DMS 273 (cell line): Measurements from ENCODE around the gene TLR2.
"Not testable (repeated sequence)": the region's sequence is repeated elsewhere in the genome, so short reads cannot be mapped to it uniquely, and the experiment has no call there.

Source experiments
- DNase-seq: peaks from one replicate; lab custom pipeline; 2025; ENCODE audit not compliant: unreplicated experiment; lab: John Stamatoyannopoulos, UW

TLR2 gene

DNA sequence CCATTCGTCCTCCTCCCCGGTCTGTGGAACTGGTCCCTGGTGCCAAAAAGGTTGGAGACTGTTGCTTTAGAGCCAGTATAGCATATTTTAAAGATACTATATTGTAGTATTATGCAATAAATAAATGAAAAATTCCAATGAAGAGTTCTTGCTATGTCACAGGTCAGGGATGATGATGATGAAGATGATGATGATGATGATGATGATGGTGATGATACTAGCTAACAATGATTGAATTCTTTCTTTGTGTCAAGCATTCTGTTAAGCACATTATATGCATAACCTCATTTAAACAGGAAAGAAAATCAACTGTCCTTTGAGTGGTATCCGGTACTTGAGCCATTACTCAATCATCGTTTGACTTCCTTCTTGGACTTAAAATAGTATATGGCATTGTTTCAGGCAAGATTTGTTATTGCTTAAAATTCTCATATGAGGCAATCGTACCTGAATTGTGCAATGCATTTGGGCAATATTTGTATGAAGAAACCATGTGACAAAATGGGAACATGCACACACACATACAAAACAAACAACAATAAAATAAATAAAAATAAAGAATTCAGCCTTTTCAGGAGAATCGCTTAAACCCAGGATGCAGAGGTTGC lies 22.8 kb upstream of the TLR2 start:
- no peak for DNase-seq

DNA sequence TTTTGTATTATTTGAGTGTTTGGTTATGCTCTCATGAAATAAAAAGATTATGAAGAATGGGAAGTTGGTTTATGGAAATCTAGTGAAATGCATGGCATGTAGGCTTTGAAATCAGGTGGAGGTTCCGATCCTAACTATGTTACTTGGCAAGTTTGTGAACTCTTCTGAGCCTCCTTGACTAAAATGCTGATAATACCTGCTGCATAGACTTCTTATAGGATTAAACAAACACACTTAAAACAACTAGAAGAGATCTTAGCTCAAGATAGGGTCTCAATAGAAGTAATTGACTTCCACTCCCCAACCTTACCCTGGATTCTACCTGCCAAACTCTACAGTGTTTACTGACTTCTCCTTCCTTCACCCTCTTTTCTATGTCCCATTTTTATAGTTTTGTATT lies 22.2 kb upstream of the TLR2 start:
- DNase-seq = no peak

DNA sequence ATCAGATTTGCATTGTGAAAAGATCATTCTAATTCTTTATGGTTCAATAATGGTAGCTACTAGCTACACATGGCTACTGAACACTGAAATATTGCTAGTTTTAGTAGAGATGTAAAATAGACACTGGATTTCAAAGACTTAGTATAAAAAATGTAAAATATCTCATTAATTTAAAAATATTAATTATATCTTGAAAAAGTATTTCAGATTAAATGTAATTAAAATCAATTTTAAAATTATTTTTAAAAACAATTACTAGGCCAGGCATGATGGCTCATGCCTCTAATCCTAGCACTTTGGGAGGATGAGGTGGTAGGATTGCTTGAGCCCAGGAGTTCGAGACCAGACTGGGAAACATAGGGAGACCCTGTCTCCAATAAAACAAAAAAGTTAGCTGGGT lies 20.4 kb upstream of the TLR2 start:
- no peak for DNase-seq

DNA sequence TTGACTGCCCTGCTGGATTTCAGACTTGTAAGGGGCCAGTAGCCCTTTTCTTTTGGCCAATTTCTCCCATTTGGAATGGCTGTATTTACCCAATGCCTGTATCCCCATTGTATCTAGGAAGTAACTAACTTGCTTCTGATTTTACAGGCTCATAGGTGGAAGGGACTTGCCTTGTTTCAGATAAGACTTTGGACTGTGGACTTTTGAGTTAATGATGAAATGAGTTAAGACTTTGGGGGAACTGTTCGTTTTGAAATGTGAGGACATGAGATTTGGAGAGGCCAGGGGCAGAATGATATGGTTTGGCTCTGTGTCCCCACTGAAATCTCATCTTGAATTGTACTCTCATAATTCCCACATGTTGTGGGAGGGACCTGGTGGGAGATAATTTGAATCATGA lies 17.6 kb upstream of the TLR2 start:
- not testable (repeated sequence) for DNase-seq

- DNase-seq = peak; percentile 34
These were observed 15.4 kb upstream of the TLR2 start for GRCh38 chr4:153668647-153669046.

DNA sequence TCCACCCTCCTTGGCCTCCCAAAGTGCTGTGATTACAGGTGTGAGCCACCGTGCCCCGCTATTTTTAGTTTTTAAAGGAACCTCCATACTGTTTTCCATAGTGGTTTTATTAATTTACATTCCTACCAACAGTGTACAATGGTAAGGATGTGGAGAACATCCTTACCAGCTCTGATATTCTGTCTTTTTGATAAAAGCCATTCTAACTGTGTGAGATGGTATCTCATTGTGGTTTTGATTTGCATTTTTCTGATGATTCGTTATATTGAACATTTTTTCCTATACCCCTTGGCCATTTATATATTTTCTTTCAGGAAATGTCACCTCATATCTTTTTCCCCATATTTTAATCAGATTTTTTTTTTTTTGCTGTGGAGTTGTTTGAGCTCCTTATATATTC lies 14.2 kb upstream of the TLR2 start:
- DNase-seq = no peak

GRCh38 chr4:153676486-153676885 lies 7.6 kb upstream of the TLR2 start:
- no peak for DNase-seq

DNA sequence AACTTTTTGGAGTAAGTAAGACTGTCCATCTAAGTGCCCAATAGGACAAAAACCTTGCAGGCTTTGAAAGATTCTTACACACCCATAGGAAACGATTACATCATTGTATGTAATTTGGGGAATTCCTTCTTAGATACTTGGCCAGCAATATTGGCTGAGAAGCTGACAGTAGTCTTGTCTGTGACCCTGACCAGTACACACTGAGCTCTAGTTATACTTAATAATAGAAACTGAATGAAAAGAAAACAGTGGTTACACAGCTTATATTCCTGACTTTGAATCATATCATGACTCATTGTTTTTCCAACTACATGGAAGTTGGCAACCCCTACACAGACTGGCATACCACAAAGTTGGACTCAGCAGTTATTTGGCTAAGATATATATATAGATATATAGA lies 7.1 kb upstream of the TLR2 start:
- no peak for DNase-seq

DNA sequence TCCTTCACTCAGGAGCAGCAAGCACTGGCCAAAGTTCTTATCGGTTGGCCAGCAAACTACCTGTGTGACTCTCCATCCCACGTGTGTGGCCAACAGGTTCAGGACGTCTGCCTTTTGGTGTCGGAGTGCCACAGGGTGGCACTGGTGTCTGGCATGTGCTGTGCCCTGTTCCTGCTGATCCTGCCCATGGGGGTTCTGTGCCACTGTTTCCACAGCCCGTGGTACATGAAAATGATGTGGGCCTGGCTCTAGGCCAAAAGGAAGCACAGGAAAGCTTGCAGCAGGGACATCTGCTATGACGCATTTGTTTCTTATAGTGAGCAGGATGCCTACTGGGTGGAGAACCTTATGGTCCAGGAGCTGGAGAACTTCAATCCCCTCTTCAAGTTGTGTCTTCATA lies 4.6 kb upstream of the TLR2 start:
- DNase-seq = no peak

DNA sequence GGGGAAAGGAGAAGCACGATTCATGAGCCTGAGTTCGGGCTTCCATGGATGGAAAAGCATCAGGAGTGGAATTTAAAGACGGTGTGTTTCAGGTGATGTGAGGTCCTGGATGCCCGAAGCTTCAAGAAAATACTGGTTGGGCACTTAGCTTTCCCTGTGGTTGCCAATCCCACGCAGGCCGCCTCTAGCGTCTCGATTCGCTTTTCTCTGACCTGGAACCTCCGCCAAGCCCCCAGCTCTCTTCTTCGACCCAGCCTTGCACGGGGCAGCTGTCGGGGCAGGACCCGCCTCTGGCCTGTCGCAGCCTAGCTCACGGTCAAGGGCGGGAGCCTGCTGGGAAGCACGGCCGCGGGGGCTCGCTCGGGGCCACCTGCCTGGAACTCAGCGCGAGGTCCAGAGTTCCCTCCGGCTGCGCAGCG lies 308 bp upstream of the TLR2 start:
- no peak for DNase-seq

DNA sequence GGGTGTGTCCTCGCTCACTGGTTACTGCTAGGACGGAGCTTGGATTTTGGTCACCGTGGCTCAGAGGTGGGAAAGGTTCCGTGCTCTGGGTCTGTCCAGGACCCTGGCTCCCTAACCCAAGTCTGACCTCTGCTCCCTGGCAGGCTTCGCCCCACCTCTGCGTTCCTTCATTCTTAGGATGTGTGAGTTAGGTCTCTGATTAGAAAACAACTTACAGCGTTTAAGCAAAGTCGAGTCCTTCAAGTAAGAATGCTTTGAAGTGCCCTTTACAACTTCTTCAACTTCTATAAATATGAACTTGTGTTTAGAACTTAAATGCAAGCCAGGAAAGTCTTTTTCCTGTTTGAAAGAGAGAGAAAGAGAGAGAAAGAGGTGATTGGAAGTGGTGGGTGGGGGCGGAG lies 891 bp downstream of the TLR2 start:
- DNase-seq = no peak

GRCh38 chr4:153704522-153704921 lies 20.4 kb downstream of the TLR2 start:
- no peak for DNase-seq

GRCh38 chr4:153705743-153706468 lies 21.8 kb downstream of the TLR2 start:
- DNase-seq = no peak

GRCh38 chr4:153706519-153706918 lies 22.4 kb downstream of the TLR2 start:
- DNase-seq = no peak

GRCh38 chr4:153710681-153711080 lies 26.6 kb downstream of the TLR2 start:
- no peak for DNase-seq

- DNase-seq = no peak
These were observed 30.0 kb downstream of the TLR2 start for GRCh38 chr4:153713866-153714646.

- DNase-seq = no peak
These were observed 38.0 kb downstream of the TLR2 start for GRCh38 chr4:153722036-153722435.

DNA sequence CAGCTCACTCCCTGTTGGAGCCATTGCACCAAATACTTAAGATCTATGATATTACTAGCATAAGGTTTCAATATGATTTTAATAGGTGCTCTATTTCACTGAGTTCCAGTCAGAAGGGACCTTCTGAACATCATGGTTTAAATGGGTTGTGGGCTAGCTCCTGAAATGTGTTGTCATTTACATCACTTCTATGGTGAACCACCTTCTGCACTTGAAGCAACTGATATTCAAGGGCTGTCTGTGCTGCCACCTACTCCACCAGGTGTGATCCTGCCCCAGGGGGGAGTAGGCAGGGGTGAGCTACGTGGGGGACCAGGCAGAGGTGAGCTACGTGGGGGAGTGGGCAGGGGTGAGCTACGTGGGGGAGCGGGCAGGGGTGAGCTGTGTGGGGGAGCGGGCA lies 40.5 kb downstream of the TLR2 start:
- no peak for DNase-seq

DNA sequence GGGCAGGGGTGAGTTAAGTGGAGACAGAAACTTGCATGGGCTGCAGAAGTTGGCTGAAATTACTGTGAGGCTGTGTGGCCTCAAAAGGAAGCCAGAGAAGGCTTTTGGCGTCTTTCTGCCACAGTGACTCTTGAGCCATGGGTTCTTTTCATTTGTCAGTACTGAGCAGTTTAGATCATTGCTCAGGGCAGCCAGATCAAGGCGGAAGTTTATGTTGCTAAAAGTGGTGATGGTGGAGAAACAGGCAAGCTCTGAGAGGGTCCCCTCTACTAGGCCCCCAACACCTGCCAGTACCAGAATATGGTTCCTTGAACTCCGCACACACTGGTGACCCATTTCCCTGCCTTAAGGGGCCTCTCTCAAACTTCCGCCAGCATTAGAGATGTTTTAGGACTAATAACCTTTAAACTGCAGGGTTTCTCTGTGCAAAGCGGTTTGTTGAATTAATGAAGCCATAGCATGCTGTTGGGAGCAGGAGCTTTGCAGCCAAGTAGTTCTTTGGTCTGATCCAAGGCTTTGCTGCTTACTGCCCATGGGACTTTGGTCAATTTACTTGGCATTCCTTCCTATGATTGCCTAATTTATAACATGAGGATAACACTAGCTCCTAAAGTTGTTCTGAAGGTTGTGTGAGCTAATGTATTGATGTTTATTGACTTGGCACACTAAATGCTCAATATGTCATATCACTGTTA lies 41.2 kb downstream of the TLR2 start:
- no peak for DNase-seq

- DNase-seq = no peak
These were observed 41.7 kb downstream of the TLR2 start for GRCh38 chr4:153725831-153726154.

DNA sequence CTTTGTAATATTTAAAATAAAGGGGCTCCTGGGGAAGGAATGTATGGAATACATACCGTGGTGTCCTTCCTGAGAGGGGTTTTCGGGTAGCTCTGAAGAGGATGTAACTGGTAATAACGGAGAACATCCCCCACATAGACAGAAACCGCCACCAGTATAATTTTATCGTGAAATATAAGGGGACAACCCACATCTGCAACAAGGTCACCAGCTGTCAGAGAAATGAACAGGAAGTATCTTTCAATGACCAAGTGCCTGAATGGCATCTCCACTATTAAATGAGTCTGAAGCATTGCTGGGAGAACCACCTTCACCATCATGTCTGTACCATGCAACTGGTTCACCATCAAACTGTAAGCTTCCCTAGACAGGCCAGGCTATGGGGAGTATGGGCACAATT lies 44.1 kb downstream of the TLR2 start:
- DNase-seq = no peak

DNA sequence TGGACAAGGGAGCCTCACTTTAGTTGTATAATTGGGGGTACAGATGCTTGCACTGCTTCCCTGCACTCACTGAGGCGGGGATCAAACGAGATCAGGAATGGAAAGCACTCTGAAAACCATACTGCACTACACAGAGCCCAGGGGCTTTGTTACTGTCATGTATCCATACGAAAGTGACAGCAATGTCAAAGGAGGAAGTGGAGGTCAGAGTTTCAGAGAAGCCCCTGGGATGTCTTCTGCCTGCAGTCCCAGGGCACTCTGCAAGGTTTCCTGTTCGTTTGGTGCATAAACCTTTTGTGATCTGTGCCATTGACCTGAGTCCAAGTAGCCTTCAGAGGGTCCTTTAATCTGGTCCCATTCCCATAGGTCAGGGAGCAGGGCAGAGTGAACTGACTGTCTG lies 44.6 kb downstream of the TLR2 start:
- no peak for DNase-seq
